ENCODE measurements around the gene MCM5.

GRCh38 chr22:35440129-35440528 is 40.2 kb downstream of the MCM5 start:
- TF ChIP-seq CTCF (conservative IDR thresholded peaks at IDR 0.05) (no peak), ZFX (IDR thresholded peaks at IDR 0.05) (no peak)

Measured in C4-2B (cell line).